GM12878 (cell line): ENCODE measurements around the gene NUDT17. TPM values are rescaled to one million over a fixed set of nuclear protein-coding genes. Genes with fewer than 3 reads are reported as not detected.

Experiments used
- ATAC-seq: fragments of 200-7000 bp; cut with Tn5 transposase; 3 replicates; pipeline ENCODE4 v1.9.1; 2020; ENCODE audit warnings: mild to moderate bottlenecking, moderate library complexity
- BruUV-seq: library from RNA; stranded (reverse); fragments of 400-500 nt; replicated peaks from 2 replicates; lab custom pipeline; 2021; lab: Mats Ljungman, UMichigan
- CTCF ChIA-PET: fragments of 300-600 bp; sonication (Branson Sonifier 250); formaldehyde crosslinking; extraction: SDS; loops from one replicate; lab custom pipeline; 2021; ENCODE audit warnings: inconsistent platforms; lab: Yijun Ruan, JAX
- POLR2A ChIA-PET: fragments of 350-600 bp; formaldehyde crosslinking; extraction: SDS; loops from one replicate; lab custom pipeline; 2021; ENCODE audit warnings: inconsistent platforms; lab: Charles Lee
- RAD21 ChIA-PET: fragments of 300-600 bp; sonication (Branson Sonifier 250); formaldehyde crosslinking; loops from one replicate; lab custom pipeline; 2023; ENCODE audit warnings: antibody characterized with exemption; ENCODE audit not compliant: unreplicated experiment; lab: Charles Lee
- SMC1A ChIA-PET: fragments of 300-600 bp; sonication (Branson Sonifier 250); formaldehyde crosslinking; loops from one replicate; lab custom pipeline; 2023; ENCODE audit not compliant: unreplicated experiment, uncharacterized antibody; lab: Charles Lee
- DNase-seq: peaks from one replicate; pipeline ENCODE4 v3.0.0-alpha.2; 2011; ENCODE audit warnings: low read depth, low spot score
- FAIRE-seq: peaks from 3 replicates; lab custom pipeline; 2011; peaks lifted over from hg19 to GRCh38; lab: Jason Lieb, UNC
- H2AFZ ChIP-seq: 2 replicates; pipeline ENCODE4 v1.6.0; 2011; ENCODE audit warnings: low read depth, low read length, control low read depth; ENCODE audit not compliant: control insufficient read depth
- H3K27ac ChIP-seq: 2 replicates; pipeline ENCODE4 v1.5.1; 2011; ENCODE audit warnings: control low read depth; ENCODE audit not compliant: control insufficient read depth, insufficient read depth
- H3K27me3 ChIP-seq, 2 experiments: replicated peaks in 1 of 2; 2 replicates each; pipeline versions ENCODE4 v1.6.0 to v1.6.1; 2011; ENCODE audit warnings: low read length in 1 of 2; ENCODE audit not compliant: control insufficient read depth in 2 of 2, insufficient read depth in 2 of 2
- H3K36me3 ChIP-seq, 2 experiments: 2 replicates each; pipeline ENCODE4 v1.5.1; 2011; ENCODE audit warnings: low read length in 1 of 2; ENCODE audit not compliant: control insufficient read depth in 2 of 2, insufficient read depth in 2 of 2
- H3K4me1 ChIP-seq: 2 replicates; pipeline ENCODE4 v1.6.1; 2011; ENCODE audit warnings: mild to moderate bottlenecking, low read length, moderate library complexity, mixed read lengths; ENCODE audit not compliant: control insufficient read depth, insufficient read depth
- H3K4me2 ChIP-seq: 2 replicates; pipeline ENCODE4 v1.6.0; 2011; ENCODE audit warnings: control low read depth; ENCODE audit not compliant: control insufficient read depth, insufficient read depth
- H3K4me3 ChIP-seq: fragments of 200-600 bp; sonication (generic); 2 replicates; pipeline ENCODE4 v1.5.1; 2016
- H3K79me2 ChIP-seq: 2 replicates; pipeline ENCODE4 v1.6.0; 2011; ENCODE audit warnings: low read length; ENCODE audit not compliant: control insufficient read depth, insufficient read depth
- H3K9ac ChIP-seq: 2 replicates; pipeline ENCODE4 v1.8.0; 2011; ENCODE audit warnings: low read length, control low read depth, mixed read lengths; ENCODE audit not compliant: control insufficient read depth, insufficient read depth
- H3K9me3 ChIP-seq: replicated peaks from 3 replicates; pipeline ENCODE4 v1.5.1; 2011; ENCODE audit warnings: mild to moderate bottlenecking, low read length; ENCODE audit not compliant: control insufficient read depth, insufficient read depth
- H4K20me1 ChIP-seq: 2 replicates; pipeline ENCODE4 v1.6.0; 2011; ENCODE audit not compliant: control insufficient read depth, insufficient read depth
- CBX5 ChIP-seq: sonication (generic); IDR thresholded peaks from 2 replicates; pipeline ENCODE4 v1.6.1; 2016; ENCODE audit warnings: low read depth, moderate library complexity, mild to moderate bottlenecking, inconsistent platforms
- CTCF ChIP-seq, 3 experiments: IDR thresholded peaks in 2 of 3; conservative IDR thresholded peaks in 1 of 3; 2 replicates each; pipeline ENCODE4 v1.5.1; 2011; ENCODE audit warnings: low read depth in 3 of 3, low read length in 3 of 3, mild to moderate bottlenecking in 3 of 3, control low read depth in 2 of 3, moderate library complexity in 2 of 3, inconsistent platforms in 1 of 3, mixed read lengths in 1 of 3; ENCODE audit not compliant: control insufficient read depth in 2 of 3, insufficient read depth in 1 of 3; ENCODE audit errors: extremely low read depth in 1 of 3
- EZH2 ChIP-seq: IDR thresholded peaks from 2 replicates; pipeline ENCODE4 v1.6.1; 2012; ENCODE audit warnings: low read depth, mild to moderate bottlenecking, control low read depth, inconsistent platforms, low read length, borderline replicate concordance; ENCODE audit not compliant: control insufficient read depth
- HSF1 ChIP-seq: fragments of 150-350 bp; IDR thresholded peaks from 2 replicates; pipeline ENCODE4 v1.6.1; 2014; ENCODE audit warnings: mild to moderate bottlenecking, low read depth, low read length
- MTA2 ChIP-seq: fragments of 450-650 bp; IDR thresholded peaks from 2 replicates; pipeline ENCODE4 v1.6.1; 2016; ENCODE audit warnings: low read depth, mild to moderate bottlenecking, moderate library complexity
- PKNOX1 ChIP-seq: fragments of 450-650 bp; IDR thresholded peaks from 2 replicates; pipeline ENCODE4 v1.6.1; 2016; ENCODE audit warnings: mild to moderate bottlenecking
- SMAD5 ChIP-seq: IDR thresholded peaks from 2 replicates; pipeline ENCODE4 v1.6.1; 2016; ENCODE audit warnings: antibody characterized with exemption, low read depth
- SMARCA5 ChIP-seq: fragments of 450-650 bp; IDR thresholded peaks from 2 replicates; pipeline ENCODE4 v1.6.1; 2017; ENCODE audit warnings: mild to moderate bottlenecking
- SREBF2 ChIP-seq: IDR thresholded peaks from 2 replicates; pipeline ENCODE4 v1.6.1; 2012; ENCODE audit warnings: mild to moderate bottlenecking, low read length
- ZNF207 ChIP-seq: fragments of 450-650 bp; IDR thresholded peaks from 2 replicates; pipeline ENCODE4 v1.6.1; 2014; ENCODE audit warnings: antibody characterized with exemption, mild to moderate bottlenecking, borderline replicate concordance
- ZNF622 ChIP-seq: fragments of 450-650 bp; IDR thresholded peaks from 2 replicates; pipeline ENCODE4 v1.6.1; 2017; ENCODE audit warnings: mild to moderate bottlenecking, inconsistent platforms
- ZNF687 ChIP-seq: fragments of 450-650 bp; IDR thresholded peaks from 2 replicates; pipeline ENCODE4 v1.6.1; 2017; ENCODE audit warnings: mild to moderate bottlenecking, moderate library complexity
- ZZZ3 ChIP-seq: IDR thresholded peaks from 2 replicates; pipeline ENCODE4 v1.6.1; 2011; ENCODE audit warnings: low read depth; ENCODE audit not compliant: control insufficient read depth, insufficient read length
- WGBS: methylation state at CpG from one replicate; pipeline ENCODE4 v1.1.6; 2016; ENCODE audit warnings: low lambda C conversion rate; ENCODE audit not compliant: insufficient replicate concordance, insufficient coverage; ENCODE audit errors: missing lambda C conversion rate; 5-methylcytosine and 5-hydroxymethylcytosine counted together
- in situ Hi-C: fragments of 300-500 bp; cut with MboI; formaldehyde crosslinking; loops from 9 replicates; pipeline ENCODE4 v1.14.3; 2018; ENCODE audit warnings: mixed read lengths
- intact Hi-C: fragments of 100-400 bp; cut with micrococcal nuclease; formaldehyde crosslinking; loops from one replicate; pipeline ENCODE4 v1.14.2; 2022; ENCODE audit not compliant: unreplicated experiment
- polyA plus RNA-seq, 11 experiments: library from polyadenylated mRNA; depleted of rRNA in 4 of 11; unstranded in 6 of 11; stranded (reverse) in 5 of 11; fragments of >200 nt; fragmentation: Nextera tagmentation in 4 of 11; fragmentation: Illumina TruSeq in 1 of 11; extraction: Ambion mirVana in 4 of 11; extraction: Trizol in 1 of 11; gene quantifications; 1 replicate in 1 of 11; 2 replicates in 10 of 11; pipeline versions ENCODE4 v1.2.1 to v1.2.3, GENCODE V29; 2011 to 2016; ENCODE audit warnings: inconsistent platforms in 2 of 11, missing spikeins in 2 of 11, low read depth in 1 of 11
- total RNA-seq, 4 experiments: library from RNA; depleted of rRNA in 3 of 4; stranded (reverse); fragments of >200 nt in 3 of 4; fragmentation: Illumina TruSeq in 1 of 4; extraction: Trizol in 1 of 4; gene quantifications; 2 replicates each; pipeline versions ENCODE4 v1.2.1 to v1.2.3, GENCODE V29; 2013 to 2021
- TF ChIP-seq, protein P1 (sequence below): IDR thresholded peaks from 2 replicates; pipeline ENCODE4 v1.6.1; 2011; ENCODE audit warnings: mild to moderate bottlenecking, low read depth, low read length, moderate library complexity; ENCODE audit not compliant: insufficient replicate concordance

NUDT17 gene
- total and polyA plus RNA-seq, 10 of the 15 experiments (the other 5 are each of a cell fraction or from before 2014, with no cell fraction given), result 1.2 to 4.7 (median 4.0) TPM

- in situ Hi-C loops (no loop called here), intact Hi-C loops (no loop called here)
- RAD21 ChIA-PET, result no interaction called here
- ATAC-seq (no peak), FAIRE-seq (no peak), DNase-seq (no peak)
- peaks cover 15% of the 10 kb centered on the region for H3K4me1 ChIP-seq
- CTCF ChIA-PET, result interaction anchor here (0.6 to 8.2 kb wide), 7 partner anchors 8 to 171 kb away, joined by 3 to 172 read pairs (median 40); partner anchors contain the start of genes ITGA10 and PIAS3
- H3K9me3 ChIP-seq, result no peaks in the 10 kb centered on the region
- H3K79me2 ChIP-seq, result no peaks in the 10 kb centered on the region
- POLR2A ChIA-PET, result interaction anchor here (0.6 to 1.2 kb wide), 2 partner anchors 15 to 169 kb away, joined by 3 to 5 read pairs; no protein-coding TSS in a partner anchor
- H3K27ac ChIP-seq, result no peak overlapping the region
- H2AFZ ChIP-seq, result no peak overlapping the region
- H3K36me3 ChIP-seq, result peaks cover 8 to 22% of the 10 kb centered on the region in 2 experiments
- WGBS, result 96% methylated on average over 3 of the region's 3 CpGs
- no TSS peak for BruUV-seq
- SMC1A ChIA-PET, result interaction anchor here (3.3 kb wide), 1 partner anchor 17 kb away, joined by 20 read pairs; the partner anchor contains the start of genes POLR3C and RNF115
- no peak overlapping the region for H3K4me3 ChIP-seq
- H3K27me3 ChIP-seq, result no peaks in the 10 kb centered on the region
- H4K20me1 ChIP-seq, result no peaks in the 10 kb centered on the region
- no peak overlapping the region for H3K9ac ChIP-seq
- no peak overlapping the region for H3K4me2 ChIP-seq
- TF ChIP-seq EZH2, result no peak
- no peak for TF ChIP-seq SMAD5
- TF ChIP-seq MTA2, result no peak
- no peak for TF ChIP-seq CTCF (IDR thresholded peaks at IDR 0.05 in 2 of 3, conservative IDR thresholded peaks at IDR 0.05 in 1 of 3; ENCODE audit: control insufficient read depth in 2 of 3, extremely low read depth in 1 of 3, insufficient read depth in 1 of 3, low read depth in 3 of 3, low read length in 3 of 3)
- no peak for TF ChIP-seq SREBF2
- TF ChIP-seq PKNOX1, result no peak
- no peak for TF ChIP-seq ZNF622
- TF ChIP-seq SMARCA5, result no peak
- no peak for TF ChIP-seq ZZZ3
- no peak for TF ChIP-seq ZNF207
- TF ChIP-seq HSF1, result no peak
- TF ChIP-seq, protein P1, sequence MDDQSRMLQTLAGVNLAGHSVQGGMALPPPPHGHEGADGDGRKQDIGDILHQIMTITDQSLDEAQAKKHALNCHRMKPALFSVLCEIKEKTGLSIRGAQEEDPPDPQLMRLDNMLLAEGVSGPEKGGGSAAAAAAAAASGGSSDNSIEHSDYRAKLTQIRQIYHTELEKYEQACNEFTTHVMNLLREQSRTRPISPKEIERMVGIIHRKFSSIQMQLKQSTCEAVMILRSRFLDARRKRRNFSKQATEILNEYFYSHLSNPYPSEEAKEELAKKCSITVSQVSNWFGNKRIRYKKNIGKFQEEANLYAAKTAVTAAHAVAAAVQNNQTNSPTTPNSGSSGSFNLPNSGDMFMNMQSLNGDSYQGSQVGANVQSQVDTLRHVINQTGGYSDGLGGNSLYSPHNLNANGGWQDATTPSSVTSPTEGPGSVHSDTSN, result no peak
- TF ChIP-seq ZNF687, result no peak
- TF ChIP-seq CBX5, result no peak
Observed at GRCh38 chr1:145843031-145843430, 2.4 kb upstream of the NUDT17 start.
